ENCODE data around the gene SELENON. TPM values are rescaled to one million over a fixed set of nuclear protein-coding genes. Genes with fewer than 3 reads are reported as not detected.

SELENON gene
- total and polyA plus RNA-seq, 9 of the 15 experiments (the other 6 are each of a cell fraction or from before 2014, with no cell fraction given), result 0.43 to 26.7 (median 7.0) TPM

GRCh38 chr1:25820247-25821111, 20.5 kb downstream of the SELENON start (continued):
- TF ChIP-seq, protein P1, sequence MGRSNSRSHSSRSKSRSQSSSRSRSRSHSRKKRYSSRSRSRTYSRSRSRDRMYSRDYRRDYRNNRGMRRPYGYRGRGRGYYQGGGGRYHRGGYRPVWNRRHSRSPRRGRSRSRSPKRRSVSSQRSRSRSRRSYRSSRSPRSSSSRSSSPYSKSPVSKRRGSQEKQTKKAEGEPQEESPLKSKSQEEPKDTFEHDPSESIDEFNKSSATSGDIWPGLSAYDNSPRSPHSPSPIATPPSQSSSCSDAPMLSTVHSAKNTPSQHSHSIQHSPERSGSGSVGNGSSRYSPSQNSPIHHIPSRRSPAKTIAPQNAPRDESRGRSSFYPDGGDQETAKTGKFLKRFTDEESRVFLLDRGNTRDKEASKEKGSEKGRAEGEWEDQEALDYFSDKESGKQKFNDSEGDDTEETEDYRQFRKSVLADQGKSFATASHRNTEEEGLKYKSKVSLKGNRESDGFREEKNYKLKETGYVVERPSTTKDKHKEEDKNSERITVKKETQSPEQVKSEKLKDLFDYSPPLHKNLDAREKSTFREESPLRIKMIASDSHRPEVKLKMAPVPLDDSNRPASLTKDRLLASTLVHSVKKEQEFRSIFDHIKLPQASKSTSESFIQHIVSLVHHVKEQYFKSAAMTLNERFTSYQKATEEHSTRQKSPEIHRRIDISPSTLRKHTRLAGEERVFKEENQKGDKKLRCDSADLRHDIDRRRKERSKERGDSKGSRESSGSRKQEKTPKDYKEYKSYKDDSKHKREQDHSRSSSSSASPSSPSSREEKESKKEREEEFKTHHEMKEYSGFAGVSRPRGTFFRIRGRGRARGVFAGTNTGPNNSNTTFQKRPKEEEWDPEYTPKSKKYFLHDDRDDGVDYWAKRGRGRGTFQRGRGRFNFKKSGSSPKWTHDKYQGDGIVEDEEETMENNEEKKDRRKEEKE (IDR thresholded peaks at IDR 0.05; ENCODE audit: borderline replicate concordance in 1 of 2, control insufficient read depth in 1 of 2, low read depth in 2 of 2, low read length in 1 of 2), result no peak
- TF ChIP-seq ZNF212 (CRISPR knock-in tag; IDR thresholded peaks at IDR 0.05) (no peak), GATAD2B (IDR thresholded peaks at IDR 0.05; ENCODE audit: borderline replicate concordance) (peak; percentile 67; the same call in 1 of the 2 replicates), RHOXF2B (CRISPR knock-in tag; conservative IDR thresholded peaks at IDR 0.05) (no peak), FUS (optimal IDR thresholded peaks at IDR 0.05; ENCODE audit: low read depth, low read length) (no peak), CBFB (CRISPR knock-in tag; IDR thresholded peaks at IDR 0.05) (peak; percentile 66), CBX8 (IDR thresholded peaks at IDR 0.05; ENCODE audit: borderline replicate concordance, extremely low read depth, low read depth, low read length, poor library complexity, severe bottlenecking) (no peak), ZNF121 (CRISPR knock-in tag; conservative IDR thresholded peaks at IDR 0.05) (no peak), ARID1B (IDR thresholded peaks at IDR 0.05) (no peak; the same call in 1 of the 2 replicates), MAFK (IDR thresholded peaks at IDR 0.05; ENCODE audit: low read length) (no peak), ZHX1 (conservative IDR thresholded peaks at IDR 0.05; ENCODE audit: low read length) (no peak), FOXO4 (CRISPR knock-in tag; IDR thresholded peaks at IDR 0.05) (no peak), ZNF780A (CRISPR knock-in tag; IDR thresholded peaks at IDR 0.05) (no peak)
- TF ChIP-seq, protein P2, sequence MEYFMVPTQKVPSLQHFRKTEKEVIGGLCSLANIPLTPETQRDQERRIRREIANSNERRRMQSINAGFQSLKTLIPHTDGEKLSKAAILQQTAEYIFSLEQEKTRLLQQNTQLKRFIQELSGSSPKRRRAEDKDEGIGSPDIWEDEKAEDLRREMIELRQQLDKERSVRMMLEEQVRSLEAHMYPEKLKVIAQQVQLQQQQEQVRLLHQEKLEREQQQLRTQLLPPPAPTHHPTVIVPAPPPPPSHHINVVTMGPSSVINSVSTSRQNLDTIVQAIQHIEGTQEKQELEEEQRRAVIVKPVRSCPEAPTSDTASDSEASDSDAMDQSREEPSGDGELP (CRISPR knock-in tag; IDR thresholded peaks at IDR 0.05; ENCODE audit: borderline replicate concordance), result peak; percentile 62; the same call in 1 of the 2 replicates
- TF ChIP-seq, protein P3, sequence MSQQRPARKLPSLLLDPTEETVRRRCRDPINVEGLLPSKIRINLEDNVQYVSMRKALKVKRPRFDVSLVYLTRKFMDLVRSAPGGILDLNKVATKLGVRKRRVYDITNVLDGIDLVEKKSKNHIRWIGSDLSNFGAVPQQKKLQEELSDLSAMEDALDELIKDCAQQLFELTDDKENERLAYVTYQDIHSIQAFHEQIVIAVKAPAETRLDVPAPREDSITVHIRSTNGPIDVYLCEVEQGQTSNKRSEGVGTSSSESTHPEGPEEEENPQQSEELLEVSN (IDR thresholded peaks at IDR 0.05; ENCODE audit: borderline replicate concordance in 1 of 2, extremely low read depth in 1 of 2, insufficient read depth in 1 of 2, insufficient read length in 1 of 2, low read depth in 1 of 2, low read length in 1 of 2, poor library complexity in 1 of 2, severe bottlenecking in 1 of 2), result peak; percentile 59 to 77

Data from K562 (cell line).